Measurements from ENCODE around the gene CPO.

GRCh38 chr2:206989311-206989710 is 50.0 kb downstream of the CPO start:
- peak; percentile 78 to 87 (median 80) for TF ChIP-seq CTCF (optimal IDR thresholded peaks at IDR 0.05 in 1 of 3, IDR thresholded peaks at IDR 0.05 in 1 of 3, conservative IDR thresholded peaks at IDR 0.05 in 1 of 3; ENCODE audit: extremely low read depth in 1 of 3, insufficient read depth in 2 of 3, low read length in 3 of 3)
- TF ChIP-seq EZH2 (IDR thresholded peaks at IDR 0.05; ENCODE audit: low read length) = no peak
